Measurements from ENCODE around the gene CECR2. TPM values are rescaled to one million over a fixed set of nuclear protein-coding genes. Genes with fewer than 3 reads are reported as not detected.

Gene CECR2
- total and polyA plus RNA-seq, 2 experiments from 2014 or later, result 0.10 TPM; not detected in 1

GRCh38 chr22:17492247-17492646 is 123.0 kb downstream of the CECR2 start:
- Histone ChIP-seq H3K4me3 (no peak overlapping the region), H3K79me2 (ENCODE audit: insufficient read depth) (no peaks in the 10 kb centered on the region), H3K9me3 (ENCODE audit: low read depth) (no peaks in the 10 kb centered on the region), H3F3A (ENCODE audit: insufficient read depth) (no peaks in the 10 kb centered on the region), H3K9ac (no peak overlapping the region), H4K20me1 (ENCODE audit: insufficient read depth) (no peaks in the 10 kb centered on the region), H3K9me2 (ENCODE audit: insufficient read depth) (no peaks in the 10 kb centered on the region), H3K27ac (no peak overlapping the region), H3K36me3 (ENCODE audit: low read depth) (no peaks in the 10 kb centered on the region), H2AFZ (no peak overlapping the region), H3K27me3 (replicated peaks; ENCODE audit: insufficient read depth) (peaks cover 7% of the 10 kb centered on the region; the same call in 1 of the 2 replicates), H3K4me2 (ENCODE audit: unreplicated experiment) (no peak overlapping the region), H3K4me1 (ENCODE audit: insufficient read depth) (no peaks in the 10 kb centered on the region)
- 17 to 33% methylated on average over 3 of the region's 3 CpGs for WGBS, 2 experiments (ENCODE audit: low coverage in 1 of 2, low lambda C conversion rate in 2 of 2, missing lambda C conversion rate in 2 of 2)
- in situ Hi-C loops (cut with MboI), result no loop called here
- TF ChIP-seq EZH2phosphoT487 (IDR thresholded peaks at IDR 0.05; ENCODE audit: insufficient read depth, low read depth) (no peak), EZH2 (IDR thresholded peaks at IDR 0.05; ENCODE audit: insufficient read depth, poor library complexity, severe bottlenecking) (no peak)
- no peak for DNase-seq

GRCh38 chr22:17493419-17493981 is 124.2 kb downstream of the CECR2 start:
- WGBS, 2 experiments (ENCODE audit: low coverage in 1 of 2, low lambda C conversion rate in 2 of 2, missing lambda C conversion rate in 2 of 2), result 82 to 96% methylated on average over 3 of the region's 3 CpGs
- Histone ChIP-seq H2AFZ (no peak overlapping the region), H3K27ac (no peak overlapping the region), H3K4me3 (no peak overlapping the region), H4K20me1 (ENCODE audit: insufficient read depth) (no peaks in the 10 kb centered on the region), H3K27me3 (replicated peaks; ENCODE audit: insufficient read depth) (peaks cover 7% of the 10 kb centered on the region; the same call in 1 of the 2 replicates), H3K4me2 (ENCODE audit: unreplicated experiment) (no peak overlapping the region), H3K9ac (no peak overlapping the region), H3K79me2 (ENCODE audit: insufficient read depth) (no peaks in the 10 kb centered on the region), H3K9me3 (ENCODE audit: low read depth) (no peaks in the 10 kb centered on the region), H3K9me2 (ENCODE audit: insufficient read depth) (no peaks in the 10 kb centered on the region), H3K4me1 (ENCODE audit: insufficient read depth) (no peaks in the 10 kb centered on the region), H3K36me3 (ENCODE audit: low read depth) (no peaks in the 10 kb centered on the region), H3F3A (ENCODE audit: insufficient read depth) (no peaks in the 10 kb centered on the region)
- no peak for DNase-seq
- in situ Hi-C loops (cut with MboI), result no loop called here
- TF ChIP-seq EZH2 (IDR thresholded peaks at IDR 0.05; ENCODE audit: insufficient read depth, poor library complexity, severe bottlenecking) (no peak), EZH2phosphoT487 (IDR thresholded peaks at IDR 0.05; ENCODE audit: insufficient read depth, low read depth) (no peak)

- no peaks in the 10 kb centered on the region for H3K79me2 ChIP-seq (ENCODE audit: insufficient read depth)
- no peaks in the 10 kb centered on the region for H4K20me1 ChIP-seq (ENCODE audit: insufficient read depth)
- in situ Hi-C loops (cut with MboI), result no loop called here
- H3K4me1 ChIP-seq (ENCODE audit: insufficient read depth), result no peaks in the 10 kb centered on the region
- peaks cover 7% of the 10 kb centered on the region for H3K27me3 ChIP-seq (replicated peaks; ENCODE audit: insufficient read depth)
- H3K4me3 ChIP-seq, result no peak overlapping the region
- H3K9me2 ChIP-seq (ENCODE audit: insufficient read depth), result no peaks in the 10 kb centered on the region
- DNase-seq, result no peak
- no peak for TF ChIP-seq EZH2 (IDR thresholded peaks at IDR 0.05; ENCODE audit: insufficient read depth, poor library complexity, severe bottlenecking)
- no peak for TF ChIP-seq EZH2phosphoT487 (IDR thresholded peaks at IDR 0.05; ENCODE audit: insufficient read depth, low read depth)
- no peak overlapping the region for H3K4me2 ChIP-seq (ENCODE audit: unreplicated experiment)
- H3K9me3 ChIP-seq (ENCODE audit: low read depth), result no peaks in the 10 kb centered on the region
- 61 to 63% methylated on average over 5 of the region's 5 CpGs for WGBS, 2 experiments (ENCODE audit: low coverage in 1 of 2, low lambda C conversion rate in 2 of 2, missing lambda C conversion rate in 2 of 2)
- no peaks in the 10 kb centered on the region for H3F3A ChIP-seq (ENCODE audit: insufficient read depth)
- no peaks in the 10 kb centered on the region for H3K36me3 ChIP-seq (ENCODE audit: low read depth)
- H3K27ac ChIP-seq, result no peak overlapping the region
- no peak overlapping the region for H3K9ac ChIP-seq
- H2AFZ ChIP-seq, result no peak overlapping the region
Measured at GRCh38 chr22:17496841-17497240, 127.6 kb downstream of the CECR2 start.

GRCh38 chr22:17501679-17502285 is 132.5 kb downstream of the CECR2 start:
- H2AFZ ChIP-seq, result no peak overlapping the region
- 20 to 22% methylated on average over 12 of the region's 12 CpGs for WGBS, 2 experiments (ENCODE audit: low coverage in 1 of 2, low lambda C conversion rate in 2 of 2, missing lambda C conversion rate in 2 of 2)
- H4K20me1 ChIP-seq (ENCODE audit: insufficient read depth), result no peaks in the 10 kb centered on the region
- H3F3A ChIP-seq (ENCODE audit: insufficient read depth), result no peaks in the 10 kb centered on the region
- H3K36me3 ChIP-seq (ENCODE audit: low read depth), result no peaks in the 10 kb centered on the region
- in situ Hi-C loops (cut with MboI), result loop anchor here (10.0 to 25.0 kb wide), 4 partner anchors 327 to 739 kb away; no protein-coding TSS in a partner anchor
- H3K79me2 ChIP-seq (ENCODE audit: insufficient read depth), result no peaks in the 10 kb centered on the region
- H3K4me3 ChIP-seq, result no peak overlapping the region
- H3K9ac ChIP-seq, result no peak overlapping the region
- no peak overlapping the region for H3K4me2 ChIP-seq (ENCODE audit: unreplicated experiment)
- H3K27ac ChIP-seq, result no peak overlapping the region
- TF ChIP-seq EZH2 (IDR thresholded peaks at IDR 0.05; ENCODE audit: insufficient read depth, poor library complexity, severe bottlenecking), result no peak
- no peak for TF ChIP-seq EZH2phosphoT487 (IDR thresholded peaks at IDR 0.05; ENCODE audit: insufficient read depth, low read depth)
- DNase-seq, result peak; percentile 70
- no peaks in the 10 kb centered on the region; the same call in 1 of the 2 replicates for H3K27me3 ChIP-seq (replicated peaks; ENCODE audit: insufficient read depth)
- H3K9me2 ChIP-seq (ENCODE audit: insufficient read depth), result no peaks in the 10 kb centered on the region
- no peaks in the 10 kb centered on the region for H3K9me3 ChIP-seq (ENCODE audit: low read depth)
- no peaks in the 10 kb centered on the region for H3K4me1 ChIP-seq (ENCODE audit: insufficient read depth)

Measured in GM23248 (cell line).